Fibroblast of peridontal ligament (primary cell): ENCODE data around the gene TTLL9.

Source experiments
- DNase-seq: peaks from one replicate; pipeline ENCODE4 v3.0.0-alpha.2; 2010; ENCODE audit errors: extremely low read depth

The TTLL9 gene

DNA sequence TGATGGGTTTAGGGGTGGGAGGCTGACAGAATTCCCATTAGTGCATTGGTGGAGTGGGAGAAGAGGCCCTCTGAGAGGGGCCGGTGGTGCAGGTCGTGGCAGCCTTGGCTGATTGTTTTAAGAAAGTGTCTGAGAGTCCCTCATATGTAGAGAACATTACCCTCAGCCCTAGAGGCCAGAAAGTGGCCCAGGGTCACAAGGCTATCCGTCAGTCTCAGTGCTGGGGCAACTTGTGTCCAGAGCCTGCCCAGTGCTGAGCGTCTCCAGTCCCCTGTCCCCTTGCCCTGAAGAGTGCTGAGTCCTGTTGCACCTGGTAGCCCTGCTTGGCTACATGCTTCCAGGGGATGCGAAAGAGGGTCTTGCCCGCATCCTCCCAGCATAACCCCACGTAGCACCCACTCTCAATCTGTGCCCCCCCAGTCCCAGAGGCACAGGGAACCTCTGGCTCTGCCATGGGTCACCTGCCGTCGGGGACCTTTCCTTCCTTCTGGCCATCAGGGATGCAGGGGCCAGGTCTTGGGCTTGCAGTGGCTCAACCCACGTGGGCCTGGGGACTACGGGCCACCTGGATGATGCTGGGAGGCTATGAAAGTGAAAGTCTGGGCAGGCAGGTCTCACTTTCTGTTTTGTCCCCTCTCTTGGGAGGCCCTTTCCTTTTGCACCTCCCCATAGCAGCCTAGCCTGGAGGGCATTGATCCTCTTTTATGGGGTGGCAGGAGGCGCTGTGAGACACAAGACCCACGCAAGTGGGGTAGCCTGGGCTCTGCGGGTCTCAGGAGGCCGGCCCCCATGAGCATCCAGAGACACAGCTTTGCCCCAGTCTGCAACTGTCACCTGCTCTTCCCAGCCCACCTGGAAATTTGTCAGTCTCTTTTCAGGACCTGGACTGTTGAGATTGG lies 12.3 kb upstream of the TTLL9 start:
- no peak for DNase-seq

GRCh38 chr20:31858760-31859083 lies 11.7 kb upstream of the TTLL9 start:
- DNase-seq = no peak

GRCh38 chr20:31859266-31859997 lies 11.0 kb upstream of the TTLL9 start:
- no peak for DNase-seq

GRCh38 chr20:31859998-31860380 lies 10.4 kb upstream of the TTLL9 start:
- no peak for DNase-seq

DNA sequence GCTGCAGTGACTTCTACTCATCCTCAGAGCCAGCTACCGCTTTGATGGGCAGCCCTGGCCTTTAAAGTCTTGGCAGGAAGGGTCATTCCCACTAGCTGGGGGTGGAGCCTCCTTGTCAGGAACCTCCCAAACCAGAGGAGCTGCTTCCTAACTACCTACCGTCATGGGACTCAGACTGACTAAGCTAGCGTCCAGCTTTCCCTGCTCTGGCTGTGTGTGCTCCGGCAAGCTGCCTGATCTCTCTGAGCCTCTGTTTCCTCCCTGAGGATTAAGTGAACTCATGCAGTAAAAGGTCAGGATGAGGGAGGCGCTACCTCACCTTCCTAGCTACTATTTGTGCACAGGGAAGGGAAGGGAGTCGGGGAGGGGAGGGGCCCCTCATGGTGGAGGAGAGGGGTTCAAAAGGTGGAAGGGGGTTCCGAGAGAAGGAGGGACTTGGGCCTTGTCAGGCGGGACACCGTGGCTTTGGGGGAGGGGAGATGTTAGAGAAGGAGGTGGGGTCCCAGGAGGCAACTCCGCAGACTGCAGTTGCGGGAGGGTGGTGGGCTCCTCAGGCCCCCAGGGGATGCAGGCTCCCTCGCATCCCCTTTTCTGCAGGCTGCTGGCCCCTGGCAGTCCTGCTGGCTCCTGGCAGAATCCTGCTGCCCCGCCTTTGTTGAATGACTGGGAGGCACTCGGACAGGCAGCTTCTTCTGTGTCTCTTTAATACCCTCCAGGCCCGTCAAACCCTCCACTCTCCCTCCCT lies 9.9 kb upstream of the TTLL9 start:
- DNase-seq = no peak

- DNase-seq = no peak
These were observed 9.4 kb upstream of the TTLL9 start for GRCh38 chr20:31861135-31861384.

- no peak for DNase-seq
These were observed 8.9 kb upstream of the TTLL9 start for GRCh38 chr20:31861385-31862156.

DNA sequence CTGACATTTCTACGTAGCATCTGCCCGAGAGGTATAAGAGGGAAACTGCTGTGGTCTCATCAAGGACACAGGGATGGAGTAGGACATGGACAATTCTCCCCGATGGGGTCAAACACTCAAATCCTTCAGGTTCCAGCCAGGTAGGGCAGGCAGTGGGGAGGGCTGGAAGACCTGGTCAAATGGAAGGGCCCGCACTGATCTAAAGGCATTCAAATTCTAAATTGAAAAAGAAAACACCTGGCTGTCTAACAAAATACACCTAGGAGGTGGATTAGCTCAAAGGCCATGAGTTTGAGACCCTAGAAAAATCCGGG lies 8.3 kb upstream of the TTLL9 start:
- DNase-seq = no peak

- no peak for DNase-seq
These were observed 7.9 kb upstream of the TTLL9 start for GRCh38 chr20:31862506-31862905.

- no peak for DNase-seq
These were observed 6.9 kb upstream of the TTLL9 start for GRCh38 chr20:31863296-31864085.

DNA sequence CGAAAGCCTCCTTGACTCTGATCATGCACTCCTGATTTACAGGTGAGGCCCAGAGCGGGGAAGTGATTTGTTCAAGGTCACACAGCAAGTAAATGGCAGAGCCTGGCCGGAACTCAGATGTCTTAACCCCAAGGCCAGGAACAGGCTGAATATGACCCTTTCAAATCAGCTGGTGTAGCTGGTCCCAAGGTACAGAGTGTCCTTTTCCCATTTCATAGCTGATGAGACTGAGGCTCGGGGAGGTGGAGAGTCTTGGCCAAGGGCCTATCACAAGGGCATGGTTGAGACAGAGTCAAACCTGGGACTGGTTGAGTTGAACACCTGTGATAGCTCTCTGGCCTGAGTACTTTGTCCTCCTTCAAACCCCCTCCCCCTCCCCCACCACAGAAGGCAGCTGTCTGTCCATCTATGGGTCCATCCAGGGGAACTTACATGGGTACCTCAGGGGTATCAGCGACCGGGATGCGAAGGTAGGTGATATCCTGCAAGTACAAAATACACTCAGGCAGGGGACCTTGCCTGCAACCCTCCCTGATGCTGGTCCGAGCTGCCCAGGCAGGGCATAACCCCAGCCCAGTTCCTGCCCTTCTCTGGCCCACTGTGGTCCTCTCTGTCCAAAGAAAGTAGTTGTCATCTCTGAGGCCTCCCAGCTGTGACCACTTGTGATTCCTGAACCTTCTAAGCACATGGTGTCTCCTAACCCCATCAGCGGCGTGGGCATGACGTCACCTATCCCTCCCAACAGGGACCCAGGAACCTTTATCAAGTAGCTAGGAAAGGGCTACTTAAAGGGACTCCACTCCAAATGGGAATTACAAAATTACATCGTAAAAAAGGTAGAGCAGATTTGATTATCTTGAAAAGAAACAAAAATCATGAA lies 5.7 kb upstream of the TTLL9 start:
- DNase-seq = no peak

- no peak for DNase-seq
These were observed 4.2 kb upstream of the TTLL9 start for GRCh38 chr20:31866221-31866620.

DNA sequence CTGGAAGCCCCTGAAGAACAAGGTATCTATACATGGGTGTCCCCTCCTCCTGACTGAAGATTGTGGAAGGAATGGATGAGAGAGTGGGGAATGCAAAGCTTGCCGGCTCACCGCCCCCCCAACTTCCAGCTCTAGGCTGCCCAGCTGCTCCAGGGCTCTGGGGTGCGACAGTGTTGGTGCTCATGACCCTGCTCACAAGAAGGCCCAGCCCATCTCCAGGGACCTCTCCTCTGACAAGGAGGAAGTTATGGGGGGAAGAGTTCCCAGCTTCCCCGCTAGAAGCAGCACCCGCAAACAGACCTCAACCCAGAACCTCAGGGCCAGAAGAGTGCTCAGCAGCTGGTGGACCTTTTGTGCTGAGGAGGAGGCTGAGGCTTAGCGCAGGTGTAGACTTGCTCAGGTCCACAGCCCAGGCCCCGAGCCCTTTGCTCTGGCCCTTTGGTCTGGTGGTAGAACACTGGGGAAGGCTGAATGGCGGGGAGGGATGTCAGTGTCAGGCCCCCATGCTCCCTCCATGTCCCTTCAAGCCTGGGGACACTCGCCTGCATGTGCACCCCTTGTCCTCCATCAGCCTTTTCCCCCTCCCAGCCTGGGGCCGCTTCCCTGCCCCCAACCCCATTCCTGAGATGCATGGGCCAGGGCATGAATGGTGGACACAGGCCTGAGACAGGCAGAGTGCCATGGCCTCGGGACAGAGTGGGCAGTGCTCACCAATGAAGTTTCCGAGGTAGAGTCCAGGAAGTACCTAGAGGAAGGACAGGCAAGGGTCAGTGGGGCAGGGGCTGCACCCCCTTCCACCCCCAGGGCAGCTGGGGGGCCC lies 1.4 kb upstream of the TTLL9 start:
- DNase-seq = no peak

DNA sequence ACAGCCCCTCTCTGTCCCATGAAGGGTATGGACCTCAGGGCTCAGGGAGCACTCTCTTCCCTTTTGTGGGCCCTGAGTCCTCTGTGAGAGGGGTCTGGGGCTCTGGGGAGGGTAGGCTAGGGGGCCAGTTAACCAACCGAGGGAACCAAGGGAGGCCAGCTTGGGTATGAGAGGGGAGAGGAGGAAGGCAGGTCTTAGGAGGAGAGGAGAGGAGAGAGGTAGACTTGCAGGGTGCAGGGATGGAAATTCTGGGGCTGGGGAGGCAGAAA lies 827 bp upstream of the TTLL9 start:
- no peak for DNase-seq

DNA sequence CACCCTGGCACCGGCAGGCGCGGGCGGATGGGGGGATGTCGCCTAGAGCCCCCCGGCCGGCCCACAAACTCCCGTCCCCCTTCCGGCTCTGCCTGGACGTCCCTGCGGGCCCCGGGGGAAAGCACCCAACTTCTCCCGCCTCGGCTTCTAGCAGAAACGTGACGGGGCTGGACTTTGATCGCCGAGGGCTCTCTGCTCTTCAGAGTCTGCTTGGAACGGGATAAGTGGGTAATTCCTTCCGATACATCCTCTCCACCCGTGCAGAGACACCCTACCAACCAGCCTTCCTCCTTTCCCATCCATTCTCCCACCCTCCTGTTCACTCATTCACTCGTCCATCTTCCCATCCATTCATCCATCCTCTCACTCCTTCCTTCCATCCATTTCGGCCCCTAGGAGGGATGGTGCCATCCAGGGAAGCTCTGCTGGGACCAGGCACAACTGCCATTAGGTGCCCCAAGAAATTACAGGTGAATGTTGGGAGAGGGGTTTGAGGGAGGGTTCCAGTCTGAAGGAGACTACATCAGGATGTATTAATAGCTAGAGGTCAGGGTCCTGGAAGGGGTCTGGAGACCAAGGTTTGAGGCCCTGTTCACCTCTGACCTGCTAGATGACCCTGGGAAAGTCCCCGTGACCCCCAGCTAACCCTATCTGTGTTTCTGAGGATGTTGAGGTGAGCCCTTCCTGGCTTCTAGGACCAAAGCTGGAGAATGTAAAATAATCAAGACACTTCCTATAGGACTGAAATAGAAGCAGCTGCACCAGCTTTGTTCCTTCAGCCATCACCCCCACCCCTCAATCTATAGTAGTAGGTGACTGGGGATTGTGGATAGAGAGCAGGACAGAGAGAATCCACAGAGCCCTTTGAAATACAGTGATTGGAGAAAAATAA lies 538 bp downstream of the TTLL9 start:
- no peak for DNase-seq

DNA sequence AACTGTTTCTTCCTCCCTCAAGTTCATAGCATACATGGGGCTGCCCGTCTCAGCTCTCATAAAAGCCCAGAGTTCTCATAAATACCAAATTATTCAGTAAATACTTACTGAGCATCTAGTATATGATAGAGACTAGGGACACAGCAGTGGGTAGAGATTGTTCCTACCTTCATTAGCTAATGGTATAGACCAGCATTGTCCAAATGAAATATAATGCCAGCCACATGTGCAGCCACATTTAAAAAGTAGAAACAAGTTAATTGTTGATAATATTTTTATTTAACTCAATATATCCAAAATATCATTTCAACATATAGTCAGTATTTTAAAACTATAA lies 1.2 kb downstream of the TTLL9 start:
- DNase-seq = no peak

GRCh38 chr20:31872406-31872805 lies 2.0 kb downstream of the TTLL9 start:
- no peak for DNase-seq

- no peak for DNase-seq
These were observed 5.2 kb downstream of the TTLL9 start for GRCh38 chr20:31875671-31876070.

- DNase-seq = no peak
These were observed 7.2 kb downstream of the TTLL9 start for GRCh38 chr20:31877684-31878083.
